ENCODE measurements around the gene S100Z.

S100Z gene

GRCh38 chr5:76954383-76954763, 104.6 kb downstream of the S100Z start:
- no peak for DNase-seq

DNA sequence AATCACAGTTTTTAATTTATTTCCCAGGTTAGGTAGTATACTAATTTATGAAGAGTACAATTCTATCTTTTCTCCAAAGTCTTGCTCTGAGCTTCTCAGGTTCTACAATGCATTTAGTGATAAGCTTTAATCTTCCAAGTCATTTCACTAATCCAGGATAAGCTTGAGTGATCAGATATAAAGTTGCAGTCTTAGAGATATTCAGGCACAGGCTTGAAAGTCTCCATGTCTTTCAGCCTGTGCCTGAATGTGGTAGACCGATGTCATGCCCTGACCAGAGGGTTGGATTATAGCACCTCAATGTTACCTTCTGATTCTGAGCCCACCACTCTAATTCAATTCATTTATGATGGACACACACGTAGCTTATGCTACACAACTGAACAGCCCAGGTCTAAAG, 106.2 kb downstream of the S100Z start:
- no peak for DNase-seq

DNA sequence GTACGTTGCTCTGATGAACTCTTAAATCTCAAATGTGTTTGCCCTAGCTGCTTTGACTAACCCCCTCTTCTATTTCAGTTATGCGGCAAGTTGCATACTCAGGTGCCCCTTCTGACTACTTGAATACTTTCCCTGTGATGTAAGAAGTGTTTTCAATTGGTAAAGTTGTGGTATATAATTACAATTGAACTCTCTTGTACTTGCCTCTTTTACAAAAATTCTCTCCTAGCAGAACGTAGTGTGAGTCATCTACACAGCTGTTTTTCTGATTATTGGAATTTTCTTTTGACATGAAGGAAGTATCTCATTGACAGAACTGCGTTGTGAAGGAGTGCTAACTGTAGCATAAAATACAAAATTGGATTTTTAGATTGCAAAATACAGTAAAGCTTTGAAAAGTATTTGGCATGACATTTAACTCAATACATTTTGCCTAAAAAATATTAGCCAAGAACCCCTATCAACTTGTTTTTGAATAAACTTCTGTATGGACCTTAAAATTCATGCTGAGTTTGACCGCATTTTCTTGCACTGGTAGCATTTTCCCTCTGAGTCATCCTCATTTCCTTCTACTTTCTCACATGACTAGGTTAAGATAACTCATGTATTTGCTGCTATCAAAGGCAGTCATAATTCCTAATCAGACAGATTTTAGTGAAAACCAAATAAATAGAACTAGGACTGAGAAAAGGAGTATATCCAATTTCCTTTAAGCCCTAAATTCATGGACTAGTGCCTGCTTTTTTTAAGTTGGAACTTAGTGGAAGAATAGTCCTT, 109.4 kb downstream of the S100Z start:
- no peak for DNase-seq

DNA sequence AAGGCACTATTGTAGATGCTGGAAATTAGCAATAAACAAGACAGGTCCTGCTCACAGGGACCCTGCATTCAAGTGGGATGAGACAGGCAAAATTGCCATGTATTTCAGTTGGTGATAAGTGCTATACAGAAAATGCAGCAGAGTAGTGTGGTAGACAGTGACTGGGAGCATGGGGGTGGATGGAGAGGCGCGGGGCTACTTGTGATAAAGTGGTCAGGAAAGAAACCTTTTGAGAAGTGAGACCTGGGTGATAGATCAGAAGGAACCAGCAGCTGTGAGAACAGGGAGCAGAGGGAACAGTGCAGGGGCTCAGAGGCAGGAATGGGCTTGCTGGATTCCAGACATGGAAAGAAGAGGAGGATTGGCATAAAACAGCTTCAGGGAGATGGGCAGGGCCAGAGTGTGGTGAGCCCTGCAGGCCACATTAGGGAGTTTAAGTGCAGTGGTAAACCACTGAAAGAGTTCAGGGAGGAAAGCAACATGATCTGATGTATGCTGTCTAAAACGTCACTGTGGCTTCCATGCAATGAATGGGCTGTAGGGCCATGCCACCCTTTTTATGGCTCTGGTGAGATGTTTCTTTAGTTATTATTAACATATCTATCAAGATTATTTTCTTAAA, 110.3 kb downstream of the S100Z start:
- DNase-seq: no peak

DNA sequence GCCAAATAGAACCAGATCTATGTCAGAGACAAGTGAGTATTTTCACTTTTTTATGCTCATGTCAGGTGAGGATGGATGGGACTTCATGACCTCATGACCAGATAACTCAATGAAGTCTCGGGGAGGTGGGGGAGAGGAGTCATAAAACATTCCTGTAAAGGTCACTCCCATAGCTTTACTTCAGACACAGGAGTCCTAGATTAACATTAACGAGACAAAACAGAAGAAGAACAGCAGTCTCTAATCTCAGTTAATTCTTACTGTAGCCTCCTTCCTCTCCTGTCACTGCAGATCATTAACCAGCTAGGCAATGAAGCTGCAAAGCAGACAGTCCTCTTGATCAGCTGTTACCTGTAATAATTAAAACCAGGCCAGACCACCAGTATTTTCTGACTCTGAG, 114.2 kb downstream of the S100Z start:
- no peak for DNase-seq
